Ovary (tissue), 3 donors: ENCODE data around the gene ARIH1.

ENCODE experiments used
- EP300 ChIP-seq: sonication (generic); formaldehyde crosslinking; IDR thresholded peaks from one replicate; pipeline ENCODE4 v1.6.1; 2017; ENCODE audit warnings: antibody characterized with exemption
- POLR2A ChIP-seq: fragments of 450-650 bp; IDR thresholded peaks from one replicate; pipeline ENCODE4 v1.6.1; 2017; ENCODE audit warnings: antibody characterized with exemption, mild to moderate bottlenecking, moderate library complexity
- TF ChIP-seq, protein P1 (sequence below), 3 donors: fragments of 450-650 bp in 2 of 3; fragments of 200-600 bp in 1 of 3; IDR thresholded peaks; one replicate each; pipeline versions ENCODE4 v1.5.1 to v1.8.0; 2016 to 2022; ENCODE audit warnings: antibody characterized with exemption in 3 of 3, mild to moderate bottlenecking in 1 of 3
- donor health status: DM: no; HTN: no; CAD: no.

- TF ChIP-seq, protein P1, sequence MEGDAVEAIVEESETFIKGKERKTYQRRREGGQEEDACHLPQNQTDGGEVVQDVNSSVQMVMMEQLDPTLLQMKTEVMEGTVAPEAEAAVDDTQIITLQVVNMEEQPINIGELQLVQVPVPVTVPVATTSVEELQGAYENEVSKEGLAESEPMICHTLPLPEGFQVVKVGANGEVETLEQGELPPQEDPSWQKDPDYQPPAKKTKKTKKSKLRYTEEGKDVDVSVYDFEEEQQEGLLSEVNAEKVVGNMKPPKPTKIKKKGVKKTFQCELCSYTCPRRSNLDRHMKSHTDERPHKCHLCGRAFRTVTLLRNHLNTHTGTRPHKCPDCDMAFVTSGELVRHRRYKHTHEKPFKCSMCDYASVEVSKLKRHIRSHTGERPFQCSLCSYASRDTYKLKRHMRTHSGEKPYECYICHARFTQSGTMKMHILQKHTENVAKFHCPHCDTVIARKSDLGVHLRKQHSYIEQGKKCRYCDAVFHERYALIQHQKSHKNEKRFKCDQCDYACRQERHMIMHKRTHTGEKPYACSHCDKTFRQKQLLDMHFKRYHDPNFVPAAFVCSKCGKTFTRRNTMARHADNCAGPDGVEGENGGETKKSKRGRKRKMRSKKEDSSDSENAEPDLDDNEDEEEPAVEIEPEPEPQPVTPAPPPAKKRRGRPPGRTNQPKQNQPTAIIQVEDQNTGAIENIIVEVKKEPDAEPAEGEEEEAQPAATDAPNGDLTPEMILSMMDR (IDR thresholded peaks at IDR 0.05): no peak
- TF ChIP-seq POLR2A (no peak), EP300 (no peak)
These were observed 15.9 kb downstream of the ARIH1 start for GRCh38 chr15:72489943-72490554.
